Chondrocyte (in vitro differentiated cells): ENCODE results near the gene SERPINE1. TPM values are rescaled to one million over a fixed set of nuclear protein-coding genes. Genes with fewer than 3 reads are reported as not detected.

ENCODE experiments used
- DNase-seq: peaks from one replicate; pipeline ENCODE4 v3.0.0; 2021; ENCODE audit warnings: mixed read lengths, low spot score
- H3K27ac Mint-ChIP-seq: one replicate; pipeline ENCODE4 v1.8.0; 2021; ENCODE audit warnings: mild to moderate bottlenecking, moderate library complexity, mixed read lengths; ENCODE audit not compliant: unreplicated experiment
- H3K27me3 Mint-ChIP-seq: 2 replicates; pipeline ENCODE4 v1.8.0; 2021; ENCODE audit warnings: low read depth, mixed read lengths
- H3K36me3 Mint-ChIP-seq: 2 replicates; pipeline ENCODE4 v1.8.0; 2021; ENCODE audit warnings: low read depth, mixed read lengths
- H3K4me1 Mint-ChIP-seq: 2 replicates; pipeline ENCODE4 v1.8.0; 2021; ENCODE audit warnings: low read depth, mild to moderate bottlenecking, mixed read lengths
- H3K4me3 Mint-ChIP-seq: one replicate; pipeline ENCODE4 v1.8.0; 2021; ENCODE audit warnings: mild to moderate bottlenecking, moderate library complexity, mixed read lengths; ENCODE audit not compliant: unreplicated experiment
- H3K9me3 Mint-ChIP-seq: 2 replicates; pipeline ENCODE4 v1.8.0; 2021; ENCODE audit warnings: low read depth, mixed read lengths
- CTCF ChIP-seq: fragments of 200-600 bp; sonication (generic); IDR thresholded peaks from 2 replicates; pipeline ENCODE4 v1.5.0; 2021; ENCODE audit warnings: antibody characterized with exemption, mild to moderate bottlenecking, moderate library complexity
- total RNA-seq: library from RNA; stranded (reverse); gene quantifications from 3 replicates; pipeline ENCODE4 v1.2.1, GENCODE V29; 2021

SERPINE1 gene
- total RNA-seq, 1 donor from 2014 or later = 1,180 TPM

- DNase-seq = no peak
- no peak for TF ChIP-seq CTCF
- Mint-ChIP-seq H3K27me3 (peaks cover 48% of the 10 kb centered on the region), H3K27ac (peak overlapping the region; percentile 14), H3K9me3 (no peaks in the 10 kb centered on the region), H3K4me3 (peak overlapping the region; percentile 72), H3K36me3 (peaks cover 2% of the 10 kb centered on the region), H3K4me1 (peaks cover 47% of the 10 kb centered on the region)
Measured at GRCh38 chr7:101165958-101166647, 39.2 kb downstream of the SERPINE1 start.

GRCh38 chr7:101166648-101166908 lies 39.7 kb downstream of the SERPINE1 start:
- no peak for TF ChIP-seq CTCF
- Mint-ChIP-seq H3K4me1 (peaks cover 52% of the 10 kb centered on the region), H3K27ac (no peak overlapping the region), H3K27me3 (peaks cover 53% of the 10 kb centered on the region), H3K36me3 (peaks cover 2% of the 10 kb centered on the region), H3K9me3 (no peaks in the 10 kb centered on the region), H3K4me3 (no peak overlapping the region)
- DNase-seq = no peak

- no peak for TF ChIP-seq CTCF
- peaks cover 56% of the 10 kb centered on the region for H3K27me3 Mint-ChIP-seq
- no peak for DNase-seq
- peaks cover 2% of the 10 kb centered on the region for H3K36me3 Mint-ChIP-seq
- H3K4me3 Mint-ChIP-seq = no peak overlapping the region
- H3K27ac Mint-ChIP-seq = no peak overlapping the region
- H3K4me1 Mint-ChIP-seq = peaks cover 55% of the 10 kb centered on the region
- no peaks in the 10 kb centered on the region for H3K9me3 Mint-ChIP-seq
Measured at GRCh38 chr7:101166909-101167644, 40.2 kb downstream of the SERPINE1 start.

- H3K4me1 Mint-ChIP-seq = peaks cover 52% of the 10 kb centered on the region
- H3K9me3 Mint-ChIP-seq = no peaks in the 10 kb centered on the region
- no peak for TF ChIP-seq CTCF
- no peak for DNase-seq
- peaks cover 58% of the 10 kb centered on the region for H3K27me3 Mint-ChIP-seq
- peaks cover 2% of the 10 kb centered on the region for H3K36me3 Mint-ChIP-seq
- H3K4me3 Mint-ChIP-seq = no peak overlapping the region
- no peak overlapping the region for H3K27ac Mint-ChIP-seq
Measured at GRCh38 chr7:101167645-101168411, 40.9 kb downstream of the SERPINE1 start.

GRCh38 chr7:101168412-101169049 lies 41.6 kb downstream of the SERPINE1 start:
- no peak overlapping the region for H3K4me3 Mint-ChIP-seq
- no peak for TF ChIP-seq CTCF
- peaks cover 63% of the 10 kb centered on the region for H3K27me3 Mint-ChIP-seq
- no peaks in the 10 kb centered on the region for H3K9me3 Mint-ChIP-seq
- H3K36me3 Mint-ChIP-seq = peaks cover 2% of the 10 kb centered on the region
- H3K27ac Mint-ChIP-seq = no peak overlapping the region
- no peak for DNase-seq
- H3K4me1 Mint-ChIP-seq = peaks cover 57% of the 10 kb centered on the region
